Lower leg skin (tissue), 4 donors: ENCODE results near the gene TMTC2. TPM values are rescaled to one million over a fixed set of nuclear protein-coding genes. Genes with fewer than 3 reads are reported as not detected.
"Not testable (repeated sequence)": the region's sequence is repeated elsewhere in the genome, so short reads cannot be mapped to it uniquely, and the experiment has no call there.

Experiments used
- DNase-seq, 2 donors: peaks; one replicate each; pipeline ENCODE4 v3.0.0-alpha.2; 2019; ENCODE audit warnings: low spot score in 2 of 2
- H3K4me3 ChIP-seq: fragments of 200-600 bp; sonication (generic); 2 replicates; pipeline ENCODE4 v1.5.1; 2017; ENCODE audit warnings: mild to moderate bottlenecking, low read depth; ENCODE audit not compliant: poor library complexity, severe bottlenecking
- POLR2A ChIP-seq, 2 donors: fragments of 450-650 bp; IDR thresholded peaks; one replicate each; pipeline ENCODE4 v1.6.1; 2016 to 2017; ENCODE audit warnings: antibody characterized with exemption in 2 of 2, mild to moderate bottlenecking in 1 of 2, moderate library complexity in 1 of 2
- WGBS, 2 donors: methylation state at CpG; one replicate each; pipeline ENCODE4 v1.1.5; 2018; 5-methylcytosine and 5-hydroxymethylcytosine counted together
- intact Hi-C: fragments of 100-400 bp; cut with DNase I; formaldehyde crosslinking; loops from one replicate; pipeline ENCODE4 v1.15.0; 2023; ENCODE audit warnings: low total_unique reads
- total RNA-seq, 4 donors: library from RNA; depleted of rRNA; stranded (reverse); fragments of >200 nt; gene quantifications; one replicate each; pipeline ENCODE4 v1.1.0, GENCODE V29; 2016
- TF ChIP-seq, protein P1 (sequence below), 3 donors: fragments of 450-650 bp; IDR thresholded peaks; one replicate each; pipeline ENCODE4 v1.5.1; 2016; ENCODE audit warnings: antibody characterized with exemption in 3 of 3, mild to moderate bottlenecking in 3 of 3, moderate library complexity in 2 of 3

TMTC2 gene
- total RNA-seq, 4 donors from 2014 or later, result 12.9 to 17.4 (median 14.5) TPM

- TF ChIP-seq, protein P1, sequence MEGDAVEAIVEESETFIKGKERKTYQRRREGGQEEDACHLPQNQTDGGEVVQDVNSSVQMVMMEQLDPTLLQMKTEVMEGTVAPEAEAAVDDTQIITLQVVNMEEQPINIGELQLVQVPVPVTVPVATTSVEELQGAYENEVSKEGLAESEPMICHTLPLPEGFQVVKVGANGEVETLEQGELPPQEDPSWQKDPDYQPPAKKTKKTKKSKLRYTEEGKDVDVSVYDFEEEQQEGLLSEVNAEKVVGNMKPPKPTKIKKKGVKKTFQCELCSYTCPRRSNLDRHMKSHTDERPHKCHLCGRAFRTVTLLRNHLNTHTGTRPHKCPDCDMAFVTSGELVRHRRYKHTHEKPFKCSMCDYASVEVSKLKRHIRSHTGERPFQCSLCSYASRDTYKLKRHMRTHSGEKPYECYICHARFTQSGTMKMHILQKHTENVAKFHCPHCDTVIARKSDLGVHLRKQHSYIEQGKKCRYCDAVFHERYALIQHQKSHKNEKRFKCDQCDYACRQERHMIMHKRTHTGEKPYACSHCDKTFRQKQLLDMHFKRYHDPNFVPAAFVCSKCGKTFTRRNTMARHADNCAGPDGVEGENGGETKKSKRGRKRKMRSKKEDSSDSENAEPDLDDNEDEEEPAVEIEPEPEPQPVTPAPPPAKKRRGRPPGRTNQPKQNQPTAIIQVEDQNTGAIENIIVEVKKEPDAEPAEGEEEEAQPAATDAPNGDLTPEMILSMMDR (IDR thresholded peaks at IDR 0.05), result no peak
- no peak for TF ChIP-seq POLR2A (IDR thresholded peaks at IDR 0.05)
- DNase-seq, result no peak
- no peak overlapping the region for H3K4me3 ChIP-seq
- intact Hi-C loops, result no loop called here
- 73 to 74% methylated on average over 7 of the region's 7 CpGs for WGBS, 2 donors
Measured at GRCh38 chr12:82841487-82841904, 154.8 kb downstream of the TMTC2 start.

DNA sequence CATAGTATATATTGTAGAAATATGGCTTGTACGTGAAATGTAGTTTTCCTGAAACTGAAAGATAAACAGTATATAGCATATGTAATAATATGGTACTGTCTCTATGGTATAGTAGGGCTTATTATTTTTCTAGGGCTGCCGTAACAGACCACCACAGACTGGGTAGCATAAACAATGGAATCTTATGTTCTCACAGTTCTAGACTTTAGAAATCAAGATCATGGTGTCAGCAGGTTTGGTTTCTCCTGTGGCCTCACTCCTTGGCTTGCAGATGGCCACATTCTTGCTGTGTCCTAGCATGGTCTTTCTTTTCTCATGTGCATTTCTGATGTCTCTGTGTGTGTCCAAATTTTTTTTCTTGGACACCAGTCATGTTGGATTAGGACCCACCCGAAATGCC is 155.8 kb downstream of the TMTC2 start:
- TF ChIP-seq, protein P1 (IDR thresholded peaks at IDR 0.05), result no peak
- TF ChIP-seq POLR2A (IDR thresholded peaks at IDR 0.05), result no peak
- 91 to 95% methylated on average over 3 of the region's 3 CpGs for WGBS, 2 donors
- intact Hi-C loops, result no loop called here
- DNase-seq, result no peak
- no peak overlapping the region for H3K4me3 ChIP-seq

GRCh38 chr12:82845076-82845475 is 158.4 kb downstream of the TMTC2 start:
- intact Hi-C loops, H3K4me3 ChIP-seq, DNase-seq: not testable (repeated sequence)
- 86 to 94% methylated on average over 7 of the region's 7 CpGs for WGBS, 2 donors

- intact Hi-C loops, result no loop called here
- 92 to 94% methylated on average over 3 of the region's 3 CpGs for WGBS, 2 donors
- H3K4me3 ChIP-seq, result no peak overlapping the region
- no peak for TF ChIP-seq POLR2A (IDR thresholded peaks at IDR 0.05)
- TF ChIP-seq, protein P1 (IDR thresholded peaks at IDR 0.05), result no peak
- no peak for DNase-seq
Measured at GRCh38 chr12:82848845-82849244, 162.1 kb downstream of the TMTC2 start.

DNA sequence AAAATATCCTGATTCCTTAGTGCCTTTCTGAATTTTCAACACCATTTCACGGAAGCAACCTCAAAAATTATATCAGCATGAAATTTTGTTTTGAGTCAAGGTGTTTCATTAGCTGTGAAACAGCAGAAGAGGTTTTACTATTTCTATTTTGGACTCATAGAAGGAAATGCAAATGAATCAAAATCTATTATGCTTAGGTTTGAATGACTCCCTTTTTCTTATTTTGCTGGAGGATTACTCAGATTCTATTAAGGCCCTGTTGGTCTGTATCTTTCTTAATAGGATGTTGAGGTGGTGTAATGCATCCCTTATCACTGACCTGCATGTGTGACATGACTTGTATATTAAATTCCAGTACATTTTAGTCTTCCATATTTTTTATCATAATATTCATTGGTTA is 165.8 kb downstream of the TMTC2 start:
- intact Hi-C loops, result no loop called here
- 97 to 100% methylated on average over 1 of the region's 1 CpG for WGBS, 2 donors
- H3K4me3 ChIP-seq, result no peak overlapping the region
- DNase-seq, result no peak
- no peak for TF ChIP-seq POLR2A (IDR thresholded peaks at IDR 0.05)
- TF ChIP-seq, protein P1 (IDR thresholded peaks at IDR 0.05), result no peak

DNA sequence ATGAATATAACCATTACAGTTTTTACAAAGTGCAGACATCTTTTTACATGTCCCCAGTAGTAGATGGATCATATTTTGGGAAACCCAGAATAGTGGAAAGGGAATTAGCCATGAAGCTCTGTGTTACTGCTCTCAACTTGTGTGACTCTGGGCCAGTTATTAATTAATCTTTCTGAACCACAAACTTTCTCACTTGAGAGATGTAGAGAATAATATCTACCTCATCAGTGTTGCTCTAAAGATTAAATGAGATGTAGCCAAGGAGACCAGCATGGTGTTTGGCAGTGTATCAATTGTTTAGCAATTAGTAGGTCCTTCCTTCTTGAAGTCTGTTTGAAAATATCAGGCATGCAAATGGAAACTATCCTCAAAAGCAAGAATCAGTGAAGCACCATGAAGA is 169.2 kb downstream of the TMTC2 start:
- no peak for TF ChIP-seq POLR2A (IDR thresholded peaks at IDR 0.05)
- TF ChIP-seq, protein P1 (IDR thresholded peaks at IDR 0.05), result no peak
- intact Hi-C loops, result no loop called here
- no peak for DNase-seq
- H3K4me3 ChIP-seq, result no peak overlapping the region
